ENCODE results near the gene DUSP16.

Gene DUSP16

DNA sequence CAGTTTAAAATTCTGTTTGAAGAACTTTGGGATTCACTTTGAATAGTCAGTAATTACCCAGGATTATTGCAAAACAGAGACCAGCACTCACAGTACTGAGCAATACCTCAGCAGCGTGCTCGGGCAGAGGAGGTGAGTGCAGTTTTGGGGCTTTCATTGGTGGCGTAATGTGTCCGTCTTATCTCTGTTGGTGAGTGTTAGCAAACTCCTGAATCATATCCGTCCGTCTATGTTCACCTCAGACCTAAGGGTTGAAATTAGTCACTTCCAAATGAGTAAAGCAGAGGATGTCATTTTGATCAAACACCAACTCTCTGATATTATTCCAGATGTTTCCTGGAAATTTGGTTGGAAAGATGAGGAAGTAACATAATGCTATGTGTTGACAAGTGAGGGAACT lies 123.0 kb downstream of the DUSP16 start:
- DNase-seq (ENCODE audit: low read depth) = no peak

DNA sequence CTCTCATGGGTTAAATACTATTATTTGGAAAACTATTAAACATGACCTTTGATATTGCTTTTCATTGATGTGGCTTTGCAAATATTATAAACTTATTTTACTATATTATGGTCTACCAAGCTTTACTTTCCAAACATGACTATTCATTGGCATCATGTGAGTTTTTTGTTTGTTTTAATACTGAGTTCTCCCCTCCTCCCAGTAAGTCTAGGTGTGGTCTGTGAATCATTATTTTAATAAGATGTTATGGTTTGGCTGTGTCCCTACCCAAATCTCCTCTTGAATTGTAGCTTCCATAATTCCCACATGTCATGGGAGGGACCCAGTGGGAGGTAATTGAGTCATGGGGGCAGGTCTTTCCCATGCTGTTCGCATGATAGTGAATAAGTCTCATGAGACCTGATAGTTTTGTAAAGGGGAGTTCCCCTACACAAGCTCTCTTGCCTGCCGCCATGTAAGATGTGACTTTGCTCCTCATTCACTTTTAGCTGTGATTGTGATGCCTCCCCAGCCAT lies 125.8 kb downstream of the DUSP16 start:
- TF ChIP-seq, protein P1, sequence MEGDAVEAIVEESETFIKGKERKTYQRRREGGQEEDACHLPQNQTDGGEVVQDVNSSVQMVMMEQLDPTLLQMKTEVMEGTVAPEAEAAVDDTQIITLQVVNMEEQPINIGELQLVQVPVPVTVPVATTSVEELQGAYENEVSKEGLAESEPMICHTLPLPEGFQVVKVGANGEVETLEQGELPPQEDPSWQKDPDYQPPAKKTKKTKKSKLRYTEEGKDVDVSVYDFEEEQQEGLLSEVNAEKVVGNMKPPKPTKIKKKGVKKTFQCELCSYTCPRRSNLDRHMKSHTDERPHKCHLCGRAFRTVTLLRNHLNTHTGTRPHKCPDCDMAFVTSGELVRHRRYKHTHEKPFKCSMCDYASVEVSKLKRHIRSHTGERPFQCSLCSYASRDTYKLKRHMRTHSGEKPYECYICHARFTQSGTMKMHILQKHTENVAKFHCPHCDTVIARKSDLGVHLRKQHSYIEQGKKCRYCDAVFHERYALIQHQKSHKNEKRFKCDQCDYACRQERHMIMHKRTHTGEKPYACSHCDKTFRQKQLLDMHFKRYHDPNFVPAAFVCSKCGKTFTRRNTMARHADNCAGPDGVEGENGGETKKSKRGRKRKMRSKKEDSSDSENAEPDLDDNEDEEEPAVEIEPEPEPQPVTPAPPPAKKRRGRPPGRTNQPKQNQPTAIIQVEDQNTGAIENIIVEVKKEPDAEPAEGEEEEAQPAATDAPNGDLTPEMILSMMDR (IDR thresholded peaks at IDR 0.05; ENCODE audit: low read depth, low read length, missing control alignments) = no peak
- no peak for DNase-seq (ENCODE audit: low read depth)
- no peak overlapping the region for H3K4me3 ChIP-seq (ENCODE audit: low read depth, low read length)

More for the DNA sequence above, 123.0 kb downstream of the DUSP16 start:
- TF ChIP-seq, protein P1 (IDR thresholded peaks at IDR 0.05; ENCODE audit: low read depth, low read length, missing control alignments) = no peak
- no peak overlapping the region for H3K4me3 ChIP-seq (ENCODE audit: low read depth, low read length)

DNA sequence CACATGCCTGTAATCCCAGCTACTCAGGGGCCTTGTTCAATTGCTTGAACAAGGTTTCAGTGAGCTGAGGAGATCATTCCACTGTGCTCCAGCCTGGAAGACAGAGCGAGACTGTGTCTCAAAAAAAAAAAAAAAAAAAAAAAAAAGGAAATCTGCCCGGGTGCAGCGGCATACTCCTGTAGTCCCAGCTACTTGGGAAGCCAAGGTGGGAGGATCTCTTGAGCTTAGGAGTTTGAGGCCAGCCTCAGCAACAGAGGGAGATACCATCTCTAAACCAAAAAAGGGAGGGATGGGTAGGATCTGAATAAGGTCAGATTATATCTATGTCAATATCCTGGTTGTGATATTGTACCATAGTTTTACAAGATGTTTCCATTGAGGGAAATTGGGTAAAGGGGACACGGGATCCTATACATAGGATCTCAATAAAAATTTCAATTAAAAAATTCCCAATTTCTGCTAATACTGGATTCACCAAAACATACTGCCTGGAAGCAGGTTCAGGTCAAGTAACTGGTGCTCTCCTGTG lies 129.4 kb downstream of the DUSP16 start:
- TF ChIP-seq, protein P1 (IDR thresholded peaks at IDR 0.05; ENCODE audit: low read depth, low read length, missing control alignments) = no peak
- H3K4me3 ChIP-seq (ENCODE audit: low read depth, low read length) = no peak overlapping the region
- DNase-seq (ENCODE audit: low read depth) = no peak

DNA sequence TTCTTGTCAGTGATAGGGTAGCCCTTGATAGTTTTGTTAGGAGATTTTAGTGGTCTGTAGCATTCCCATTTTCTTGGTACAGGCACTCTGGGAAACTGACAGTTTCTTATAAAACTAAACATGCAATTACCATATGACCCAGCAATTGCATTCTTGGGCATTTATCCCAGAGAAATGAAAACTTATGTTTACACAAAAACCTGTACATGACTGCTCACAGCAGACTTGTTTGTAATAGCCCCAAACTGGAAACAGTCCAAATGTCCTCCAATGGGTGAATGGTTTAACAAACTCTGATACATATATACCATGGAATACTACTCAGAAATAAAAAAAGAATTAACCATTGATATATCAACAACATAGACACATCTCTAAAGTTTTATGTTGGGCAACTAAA lies 130.3 kb downstream of the DUSP16 start:
- no peak overlapping the region for H3K4me3 ChIP-seq (ENCODE audit: low read depth, low read length)
- TF ChIP-seq, protein P1 (IDR thresholded peaks at IDR 0.05; ENCODE audit: low read depth, low read length, missing control alignments) = no peak
- DNase-seq (ENCODE audit: low read depth) = no peak

DNA sequence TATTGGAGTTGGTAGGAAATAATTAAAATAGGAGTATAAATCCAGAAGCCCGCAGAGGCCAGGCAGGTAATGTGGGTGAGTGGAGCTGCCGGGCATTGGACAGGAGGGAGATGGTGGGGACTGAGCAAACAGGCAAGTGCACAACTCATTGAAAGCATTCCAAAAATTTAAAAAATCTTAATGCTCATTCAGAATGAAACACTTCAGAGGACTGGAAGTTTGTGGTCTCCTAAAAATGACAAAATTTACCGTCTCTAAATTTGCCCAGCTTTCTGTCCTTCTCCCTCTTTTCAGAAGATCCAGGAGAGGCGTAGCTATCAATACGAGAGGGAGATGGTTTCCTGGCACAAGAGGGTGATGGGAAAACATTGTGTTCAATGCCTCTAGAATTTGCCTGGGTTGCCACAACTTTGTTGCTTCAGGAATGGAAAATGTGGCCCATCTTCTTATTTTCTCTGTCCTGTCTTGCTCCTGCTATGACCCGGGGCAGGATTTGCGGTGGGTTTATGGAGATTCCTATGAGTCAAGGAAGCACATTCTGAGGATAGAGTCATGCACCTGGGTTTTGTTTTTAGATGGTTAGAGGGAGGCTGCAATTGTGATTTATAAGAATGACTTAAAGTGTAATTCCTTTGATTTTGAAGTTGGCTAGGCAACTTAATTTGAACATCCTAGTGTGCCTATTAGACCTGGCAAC lies 133.6 kb downstream of the DUSP16 start:
- TF ChIP-seq, protein P1 (IDR thresholded peaks at IDR 0.05; ENCODE audit: low read depth, low read length, missing control alignments) = no peak
- H3K4me3 ChIP-seq (ENCODE audit: low read depth, low read length) = no peak overlapping the region
- DNase-seq (ENCODE audit: low read depth) = no peak

DNA sequence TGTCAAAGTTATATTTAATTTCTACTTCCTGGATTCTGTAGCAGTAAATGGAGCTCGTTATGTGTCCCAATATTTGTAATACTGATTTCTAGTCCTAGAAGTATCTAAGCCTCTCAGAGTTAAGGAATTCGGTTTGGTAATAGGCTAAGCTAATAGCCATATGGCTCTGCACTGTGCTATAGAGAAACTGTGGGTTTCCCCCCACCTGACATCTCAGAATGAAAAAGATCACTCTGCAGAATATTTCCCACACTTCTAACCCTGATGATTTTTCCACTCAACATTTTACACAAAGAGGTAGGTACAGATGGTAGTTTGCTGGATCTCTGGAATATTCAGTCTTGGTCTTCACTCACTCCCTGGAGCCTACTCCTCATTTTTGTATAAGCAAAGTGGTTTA lies 134.6 kb downstream of the DUSP16 start:
- H3K4me3 ChIP-seq (ENCODE audit: low read depth, low read length) = no peak overlapping the region
- DNase-seq (ENCODE audit: low read depth) = no peak
- TF ChIP-seq, protein P1 (IDR thresholded peaks at IDR 0.05; ENCODE audit: low read depth, low read length, missing control alignments) = no peak

DNA sequence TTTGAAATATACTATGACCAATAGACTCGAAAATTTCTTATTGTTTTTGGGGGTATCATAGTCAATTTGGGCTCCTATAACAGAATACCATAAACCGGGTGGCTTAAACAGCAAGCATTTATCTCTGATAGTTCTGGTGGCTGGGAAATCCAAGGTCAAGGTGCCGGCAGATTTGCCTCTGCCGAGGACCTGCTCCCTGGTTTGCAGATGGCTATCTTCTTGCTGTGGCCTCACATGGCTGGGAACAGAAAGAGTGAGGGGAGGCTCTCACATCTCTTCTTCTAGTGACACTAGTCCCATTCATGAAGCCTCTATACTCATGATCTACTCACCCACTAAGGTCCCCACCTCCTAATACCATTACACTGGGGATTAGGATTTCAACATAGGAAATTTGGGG lies 135.1 kb downstream of the DUSP16 start:
- TF ChIP-seq, protein P1 (IDR thresholded peaks at IDR 0.05; ENCODE audit: low read depth, low read length, missing control alignments) = no peak
- DNase-seq (ENCODE audit: low read depth) = no peak
- H3K4me3 ChIP-seq (ENCODE audit: low read depth, low read length) = no peak overlapping the region

Measured in GM12864 (cell line).